Smooth muscle cell of the brain vasculature (primary cell): Measurements from ENCODE around the gene TOM1.

Experiments used
- DNase-seq: peaks from one replicate; pipeline ENCODE4 v3.0.0-alpha.2; 2012; ENCODE audit warnings: low read depth, low spot score

TOM1 gene

GRCh38 chr22:35345808-35346505 is 46.3 kb downstream of the TOM1 start:
- DNase-seq, result no peak

GRCh38 chr22:35346596-35347220 is 47.0 kb downstream of the TOM1 start:
- no peak for DNase-seq

- DNase-seq, result no peak
These were observed 47.8 kb downstream of the TOM1 start for GRCh38 chr22:35347462-35347861.

- DNase-seq, result no peak
These were observed 48.4 kb downstream of the TOM1 start for GRCh38 chr22:35348026-35348590.

- no peak for DNase-seq
These were observed 49.0 kb downstream of the TOM1 start for GRCh38 chr22:35348703-35349102.

- no peak for DNase-seq
These were observed 49.6 kb downstream of the TOM1 start for GRCh38 chr22:35349368-35349703.

- peak; percentile 52 for DNase-seq
These were observed 50.2 kb downstream of the TOM1 start for GRCh38 chr22:35349704-35350538.

GRCh38 chr22:35350539-35351503 is 51.1 kb downstream of the TOM1 start:
- peak; percentile 82 for DNase-seq

- DNase-seq, result no peak
These were observed 52.8 kb downstream of the TOM1 start for GRCh38 chr22:35352214-35353111.

GRCh38 chr22:35353318-35353717 is 53.6 kb downstream of the TOM1 start:
- no peak for DNase-seq

GRCh38 chr22:35354068-35354467 is 54.4 kb downstream of the TOM1 start:
- no peak for DNase-seq

GRCh38 chr22:35357883-35358621 is 58.4 kb downstream of the TOM1 start:
- no peak for DNase-seq

- DNase-seq, result no peak
These were observed 59.8 kb downstream of the TOM1 start for GRCh38 chr22:35359380-35360065.

GRCh38 chr22:35361001-35361558 is 61.4 kb downstream of the TOM1 start:
- DNase-seq, result no peak

GRCh38 chr22:35363566-35364086 is 63.9 kb downstream of the TOM1 start:
- no peak for DNase-seq

- DNase-seq, result peak; percentile 71
These were observed 64.5 kb downstream of the TOM1 start for GRCh38 chr22:35364230-35364629.

- DNase-seq, result no peak
These were observed 67.7 kb downstream of the TOM1 start for GRCh38 chr22:35367331-35367886.

GRCh38 chr22:35368386-35368785 is 68.7 kb downstream of the TOM1 start:
- no peak for DNase-seq
